ENCODE results near the gene C1QL1.

C1QL1 gene

GRCh38 chr17:44914148-44914547 is 54.0 kb downstream of the C1QL1 start:
- DNase-seq (ENCODE audit: low read depth) = no peak

GRCh38 chr17:44913676-44914075 is 54.4 kb downstream of the C1QL1 start:
- no peak for DNase-seq (ENCODE audit: low read depth)

- DNase-seq (ENCODE audit: low read depth) = no peak
These were observed 55.1 kb downstream of the C1QL1 start for GRCh38 chr17:44912763-44913544.

- DNase-seq (ENCODE audit: low read depth) = no peak
These were observed 56.7 kb downstream of the C1QL1 start for GRCh38 chr17:44911133-44912001.

GRCh38 chr17:44910231-44911106 is 57.6 kb downstream of the C1QL1 start:
- no peak for DNase-seq (ENCODE audit: low read depth)

Data from stimulated activated CD8-positive, alpha-beta memory T cell treated with anti-CD3 and anti-CD28 coated beads, Interleukin-15, amount 100 ng/mL, for 1 hour (primary cell).